Measurements from ENCODE around the gene TMEM127. TPM values are rescaled to one million over a fixed set of nuclear protein-coding genes. Genes with fewer than 3 reads are reported as not detected.

The TMEM127 gene
- total RNA-seq, 1 donor from 2014 or later, result 85.7 TPM

DNA sequence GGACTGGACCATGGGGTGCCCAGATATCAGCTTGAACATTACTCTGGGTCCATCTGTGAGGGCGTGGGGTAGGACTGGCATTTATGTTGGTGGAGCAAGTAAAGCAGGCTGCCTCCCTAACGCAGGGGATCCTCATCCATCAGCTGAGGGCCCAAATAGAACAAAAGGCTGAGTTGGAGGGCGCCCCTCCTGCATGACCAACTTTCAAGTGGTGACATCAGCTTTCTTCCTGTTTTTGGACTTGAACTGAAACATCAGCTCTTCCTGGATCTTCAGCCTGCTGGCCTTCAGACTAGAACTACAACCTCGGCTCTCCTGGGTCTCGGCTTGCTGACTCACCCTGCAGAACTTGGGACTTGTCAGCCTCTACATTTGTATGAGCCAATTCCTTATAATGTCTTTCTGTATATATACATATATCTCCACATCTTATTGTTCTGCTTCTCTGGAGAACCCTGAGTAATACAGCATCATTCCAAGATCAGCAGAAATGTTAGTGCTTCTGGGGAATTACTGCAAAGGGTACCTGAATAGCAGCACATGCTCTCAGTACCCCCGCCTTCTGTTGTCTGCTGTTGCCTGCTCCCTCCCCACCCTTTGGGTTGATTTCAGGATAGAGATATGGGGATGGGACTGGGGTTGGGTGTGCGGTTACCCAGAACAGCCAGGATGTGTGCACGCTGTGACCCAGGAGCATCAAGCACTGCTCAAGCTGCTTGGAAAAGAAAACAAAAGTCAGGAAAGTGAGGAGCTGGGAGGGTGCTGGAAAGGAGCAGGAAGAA is 20.0 kb downstream of the TMEM127 start:
- peak overlapping the region; percentile 9 for H3K27ac ChIP-seq (replicated peaks)
- TF ChIP-seq, protein P1, sequence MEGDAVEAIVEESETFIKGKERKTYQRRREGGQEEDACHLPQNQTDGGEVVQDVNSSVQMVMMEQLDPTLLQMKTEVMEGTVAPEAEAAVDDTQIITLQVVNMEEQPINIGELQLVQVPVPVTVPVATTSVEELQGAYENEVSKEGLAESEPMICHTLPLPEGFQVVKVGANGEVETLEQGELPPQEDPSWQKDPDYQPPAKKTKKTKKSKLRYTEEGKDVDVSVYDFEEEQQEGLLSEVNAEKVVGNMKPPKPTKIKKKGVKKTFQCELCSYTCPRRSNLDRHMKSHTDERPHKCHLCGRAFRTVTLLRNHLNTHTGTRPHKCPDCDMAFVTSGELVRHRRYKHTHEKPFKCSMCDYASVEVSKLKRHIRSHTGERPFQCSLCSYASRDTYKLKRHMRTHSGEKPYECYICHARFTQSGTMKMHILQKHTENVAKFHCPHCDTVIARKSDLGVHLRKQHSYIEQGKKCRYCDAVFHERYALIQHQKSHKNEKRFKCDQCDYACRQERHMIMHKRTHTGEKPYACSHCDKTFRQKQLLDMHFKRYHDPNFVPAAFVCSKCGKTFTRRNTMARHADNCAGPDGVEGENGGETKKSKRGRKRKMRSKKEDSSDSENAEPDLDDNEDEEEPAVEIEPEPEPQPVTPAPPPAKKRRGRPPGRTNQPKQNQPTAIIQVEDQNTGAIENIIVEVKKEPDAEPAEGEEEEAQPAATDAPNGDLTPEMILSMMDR (IDR thresholded peaks at IDR 0.05; ENCODE audit: borderline replicate concordance), result no peak
- no peaks in the 10 kb centered on the region for H3K36me3 ChIP-seq
- H3K4me3 ChIP-seq, result no peak overlapping the region
- H3K27me3 ChIP-seq (ENCODE audit: low read depth), result no peaks in the 10 kb centered on the region
- DNase-seq, result no peak
- intact Hi-C loops (cut with micrococcal nuclease), result no loop called here
- H3K4me1 ChIP-seq, result peaks cover 58% of the 10 kb centered on the region
- no peaks in the 10 kb centered on the region for H3K9me3 ChIP-seq (replicated peaks)

DNA sequence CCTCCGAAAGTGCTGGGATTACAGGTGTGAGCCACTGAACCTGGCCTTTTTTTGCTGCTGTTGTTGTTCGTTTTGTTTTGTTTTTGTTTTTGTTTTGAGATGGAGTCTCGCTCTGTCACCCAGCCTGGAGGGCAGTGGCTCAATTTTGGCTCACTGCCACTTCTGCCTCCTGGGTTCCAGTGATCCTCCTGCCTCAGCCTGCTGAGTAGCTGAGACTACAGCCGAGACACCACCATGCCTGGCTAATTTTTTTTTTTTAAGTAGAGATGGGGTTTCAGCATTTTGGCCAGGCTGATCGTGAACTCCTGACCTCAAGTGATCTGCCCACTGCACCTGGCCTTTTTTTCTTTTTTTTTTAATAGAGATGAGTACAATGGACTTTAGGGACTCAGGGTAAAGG is 22.0 kb downstream of the TMEM127 start:
- TF ChIP-seq, protein P1 (IDR thresholded peaks at IDR 0.05; ENCODE audit: borderline replicate concordance), result no peak
- no peaks in the 10 kb centered on the region for H3K9me3 ChIP-seq (replicated peaks)
- no peaks in the 10 kb centered on the region for H3K27me3 ChIP-seq (ENCODE audit: low read depth)
- H3K4me3 ChIP-seq, result no peak overlapping the region
- H3K27ac ChIP-seq (replicated peaks), result no peak overlapping the region
- peaks cover 57% of the 10 kb centered on the region for H3K4me1 ChIP-seq
- H3K36me3 ChIP-seq, result no peaks in the 10 kb centered on the region
- intact Hi-C loops (cut with micrococcal nuclease), result no loop called here
- DNase-seq, result no peak

DNA sequence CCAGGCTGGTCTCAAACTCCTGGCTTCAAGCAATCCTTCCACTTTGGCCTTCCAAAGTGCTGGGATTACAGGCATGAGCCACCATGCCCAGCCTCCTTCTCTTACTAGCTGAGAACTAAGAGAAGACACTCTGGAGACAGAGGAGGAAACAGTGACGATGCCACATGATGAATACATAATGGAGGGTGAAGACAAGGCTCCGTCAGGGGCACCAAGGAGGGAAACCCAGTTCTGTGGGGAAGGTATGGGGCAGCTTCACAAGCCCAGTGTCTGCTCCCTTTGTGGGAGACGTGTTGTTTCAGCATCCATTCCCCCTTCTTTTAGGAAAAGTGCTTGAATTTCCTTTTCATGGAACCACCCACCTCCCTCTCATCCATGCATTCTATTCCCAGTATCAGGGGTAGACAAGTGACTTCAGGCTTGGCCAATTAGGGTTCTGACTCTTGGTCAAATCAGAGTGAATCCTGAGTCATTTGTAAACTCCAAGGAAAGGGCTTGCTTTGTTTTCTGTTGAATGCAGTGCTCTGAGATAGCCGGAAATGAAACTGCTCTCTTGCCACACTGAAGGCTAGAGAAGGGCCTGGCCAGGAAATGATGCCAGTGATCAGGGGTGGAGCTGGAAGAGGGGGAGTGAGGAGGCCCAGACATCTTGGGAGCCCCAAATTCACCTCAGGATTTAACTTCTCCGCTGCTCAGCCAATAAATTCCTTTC is 23.7 kb downstream of the TMEM127 start:
- intact Hi-C loops (cut with micrococcal nuclease), result no loop called here
- DNase-seq, result peak; percentile 38
- TF ChIP-seq, protein P1 (IDR thresholded peaks at IDR 0.05; ENCODE audit: borderline replicate concordance), result no peak

DNA sequence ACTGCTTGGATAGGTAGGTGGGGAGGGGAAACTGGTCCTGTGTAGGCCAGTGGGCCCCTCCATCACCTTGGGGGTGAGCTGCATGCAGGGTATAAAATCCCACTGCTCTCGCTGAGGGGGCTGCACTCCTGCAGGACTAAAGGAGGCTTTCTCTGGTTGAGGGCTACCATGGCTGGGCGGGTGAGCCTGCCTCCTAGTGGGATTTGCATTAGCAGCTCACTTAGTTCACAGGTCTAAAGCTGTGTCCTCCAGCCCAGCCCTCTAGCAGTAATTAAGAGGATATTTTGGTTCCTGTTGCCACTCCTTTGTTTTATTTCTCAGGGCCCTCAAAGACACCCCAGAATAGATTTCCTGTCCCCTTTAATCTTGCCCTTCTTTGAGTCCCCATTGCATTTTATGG is 24.6 kb downstream of the TMEM127 start:
- Histone ChIP-seq H3K27me3 (ENCODE audit: low read depth) (no peaks in the 10 kb centered on the region), H3K4me3 (no peak overlapping the region), H3K36me3 (no peaks in the 10 kb centered on the region), H3K4me1 (peaks cover 45% of the 10 kb centered on the region), H3K9me3 (replicated peaks) (no peaks in the 10 kb centered on the region), H3K27ac (replicated peaks) (peak overlapping the region; percentile 71)
- no peak for DNase-seq
- TF ChIP-seq, protein P1 (IDR thresholded peaks at IDR 0.05; ENCODE audit: borderline replicate concordance), result no peak
- intact Hi-C loops (cut with micrococcal nuclease), result no loop called here

More for the DNA sequence above, 23.7 kb downstream of the TMEM127 start:
- no peaks in the 10 kb centered on the region for H3K36me3 ChIP-seq
- peaks cover 52% of the 10 kb centered on the region for H3K4me1 ChIP-seq
- no peak overlapping the region for H3K4me3 ChIP-seq
- H3K27ac ChIP-seq (replicated peaks), result peak overlapping the region; percentile 71
- no peaks in the 10 kb centered on the region for H3K27me3 ChIP-seq (ENCODE audit: low read depth)
- no peaks in the 10 kb centered on the region for H3K9me3 ChIP-seq (replicated peaks)

DNA sequence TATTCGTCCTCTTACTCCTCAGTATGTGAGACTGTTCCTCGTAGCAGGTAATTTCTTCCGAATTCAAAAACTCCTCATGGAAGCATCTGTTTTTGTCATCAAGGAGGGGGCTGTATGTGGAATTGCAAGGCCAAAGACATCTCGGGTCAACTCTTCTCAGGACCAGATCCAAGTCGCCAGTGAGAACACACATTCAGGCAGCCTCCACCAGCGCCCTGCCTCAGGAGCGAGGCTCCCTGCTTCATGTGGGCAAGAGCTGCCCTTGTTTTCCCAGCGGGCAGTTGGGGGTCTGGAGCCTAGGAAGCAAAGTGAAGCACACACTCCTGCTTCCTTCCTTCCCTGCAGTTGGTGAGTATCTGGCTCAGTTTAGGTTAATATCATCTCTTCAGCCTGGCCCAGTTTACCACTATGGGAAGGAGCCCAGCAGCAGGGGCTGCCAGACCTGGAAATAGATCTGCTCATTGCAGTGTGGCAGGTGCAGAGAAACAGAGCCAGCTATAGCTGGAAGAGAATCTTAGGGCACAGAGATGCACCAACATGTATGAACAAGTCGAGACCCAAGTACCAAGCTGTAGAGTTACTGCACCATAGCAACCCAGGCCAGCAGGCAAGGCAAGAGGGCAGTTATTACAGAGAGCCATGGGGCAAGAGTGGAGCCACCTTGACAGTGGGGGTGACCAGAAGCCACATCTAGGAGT is 25.3 kb downstream of the TMEM127 start:
- TF ChIP-seq, protein P1 (IDR thresholded peaks at IDR 0.05; ENCODE audit: borderline replicate concordance), result no peak
- H3K36me3 ChIP-seq, result no peaks in the 10 kb centered on the region
- H3K4me1 ChIP-seq, result peaks cover 39% of the 10 kb centered on the region
- no peak for DNase-seq
- H3K27me3 ChIP-seq (ENCODE audit: low read depth), result no peaks in the 10 kb centered on the region
- H3K27ac ChIP-seq (replicated peaks), result peak overlapping the region; percentile 71
- H3K4me3 ChIP-seq, result no peak overlapping the region
- intact Hi-C loops (cut with micrococcal nuclease), result no loop called here
- no peaks in the 10 kb centered on the region for H3K9me3 ChIP-seq (replicated peaks)
